Epithelial cell of esophagus (primary cell): ENCODE data around the gene C1QTNF1.

Experiments used
- DNase-seq: peaks from one replicate; pipeline ENCODE4 v3.0.0; 2010; ENCODE audit warnings: low read depth
- H3K4me3 ChIP-seq: 2 replicates; pipeline ENCODE4 v1.5.1; 2011; ENCODE audit warnings: mild to moderate bottlenecking, low read length, control low read depth
- TF ChIP-seq, protein P1 (sequence below): IDR thresholded peaks from 2 replicates; pipeline ENCODE4 v1.5.1; 2011; ENCODE audit warnings: low read depth, mild to moderate bottlenecking, low read length, control low read depth, inconsistent platforms; ENCODE audit not compliant: insufficient read depth; ENCODE audit errors: missing control alignments

C1QTNF1 gene

DNA sequence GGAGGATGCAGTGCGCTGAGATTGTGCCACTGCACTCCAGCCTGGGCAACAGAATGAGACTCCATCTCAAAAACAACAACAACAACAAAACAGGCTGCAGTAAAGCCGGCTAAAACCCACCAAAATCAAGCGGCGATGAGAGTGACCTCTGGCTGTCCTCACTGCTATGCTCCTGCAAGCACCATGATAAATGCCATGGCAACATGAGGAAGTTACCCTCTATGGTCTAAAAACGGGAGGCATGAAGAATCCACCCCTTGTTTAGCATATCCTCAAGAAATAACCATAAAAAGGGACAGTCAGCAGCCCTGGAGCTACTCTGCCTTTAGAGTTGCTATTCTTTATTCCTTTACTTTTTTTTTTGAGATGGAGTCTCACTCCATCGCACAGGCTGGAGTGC lies 35.8 kb upstream of the C1QTNF1 start:
- TF ChIP-seq, protein P1, sequence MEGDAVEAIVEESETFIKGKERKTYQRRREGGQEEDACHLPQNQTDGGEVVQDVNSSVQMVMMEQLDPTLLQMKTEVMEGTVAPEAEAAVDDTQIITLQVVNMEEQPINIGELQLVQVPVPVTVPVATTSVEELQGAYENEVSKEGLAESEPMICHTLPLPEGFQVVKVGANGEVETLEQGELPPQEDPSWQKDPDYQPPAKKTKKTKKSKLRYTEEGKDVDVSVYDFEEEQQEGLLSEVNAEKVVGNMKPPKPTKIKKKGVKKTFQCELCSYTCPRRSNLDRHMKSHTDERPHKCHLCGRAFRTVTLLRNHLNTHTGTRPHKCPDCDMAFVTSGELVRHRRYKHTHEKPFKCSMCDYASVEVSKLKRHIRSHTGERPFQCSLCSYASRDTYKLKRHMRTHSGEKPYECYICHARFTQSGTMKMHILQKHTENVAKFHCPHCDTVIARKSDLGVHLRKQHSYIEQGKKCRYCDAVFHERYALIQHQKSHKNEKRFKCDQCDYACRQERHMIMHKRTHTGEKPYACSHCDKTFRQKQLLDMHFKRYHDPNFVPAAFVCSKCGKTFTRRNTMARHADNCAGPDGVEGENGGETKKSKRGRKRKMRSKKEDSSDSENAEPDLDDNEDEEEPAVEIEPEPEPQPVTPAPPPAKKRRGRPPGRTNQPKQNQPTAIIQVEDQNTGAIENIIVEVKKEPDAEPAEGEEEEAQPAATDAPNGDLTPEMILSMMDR = no peak
- DNase-seq = no peak
- no peak overlapping the region for H3K4me3 ChIP-seq

DNA sequence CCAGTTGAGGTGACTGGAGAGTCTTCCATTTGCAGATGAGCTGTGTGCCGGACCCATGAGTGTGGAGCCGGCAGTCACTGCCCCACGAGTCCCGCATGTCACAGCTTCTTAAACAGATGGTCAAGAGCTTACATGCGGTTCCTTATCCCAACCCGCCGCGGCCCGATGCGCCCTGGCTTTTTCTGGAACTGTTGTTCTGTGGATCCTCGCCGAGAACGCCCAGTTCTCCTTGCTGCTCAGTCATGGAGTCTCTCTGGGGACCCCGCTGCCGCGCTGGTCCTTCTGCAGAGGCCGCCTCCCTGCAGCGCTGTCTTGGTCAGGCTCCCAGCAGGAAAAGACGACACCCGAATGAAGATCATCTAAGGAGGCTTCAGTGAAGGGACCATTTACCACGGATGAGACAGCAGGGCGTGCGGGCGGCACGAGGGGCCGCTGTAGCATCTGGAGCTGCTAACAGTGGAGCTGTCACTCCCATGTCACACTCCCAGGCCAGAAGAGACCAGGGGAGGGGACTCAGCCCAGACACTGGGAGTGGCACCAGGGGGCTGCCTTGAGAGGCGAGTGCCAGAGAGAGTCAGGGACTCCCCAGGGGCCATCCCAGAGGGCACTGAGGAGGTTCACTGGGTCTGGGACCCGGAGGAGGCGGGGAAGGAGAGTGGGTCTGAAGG lies 33.5 kb upstream of the C1QTNF1 start:
- TF ChIP-seq, protein P1 = no peak
- no peak for DNase-seq
- H3K4me3 ChIP-seq = no peak overlapping the region

DNA sequence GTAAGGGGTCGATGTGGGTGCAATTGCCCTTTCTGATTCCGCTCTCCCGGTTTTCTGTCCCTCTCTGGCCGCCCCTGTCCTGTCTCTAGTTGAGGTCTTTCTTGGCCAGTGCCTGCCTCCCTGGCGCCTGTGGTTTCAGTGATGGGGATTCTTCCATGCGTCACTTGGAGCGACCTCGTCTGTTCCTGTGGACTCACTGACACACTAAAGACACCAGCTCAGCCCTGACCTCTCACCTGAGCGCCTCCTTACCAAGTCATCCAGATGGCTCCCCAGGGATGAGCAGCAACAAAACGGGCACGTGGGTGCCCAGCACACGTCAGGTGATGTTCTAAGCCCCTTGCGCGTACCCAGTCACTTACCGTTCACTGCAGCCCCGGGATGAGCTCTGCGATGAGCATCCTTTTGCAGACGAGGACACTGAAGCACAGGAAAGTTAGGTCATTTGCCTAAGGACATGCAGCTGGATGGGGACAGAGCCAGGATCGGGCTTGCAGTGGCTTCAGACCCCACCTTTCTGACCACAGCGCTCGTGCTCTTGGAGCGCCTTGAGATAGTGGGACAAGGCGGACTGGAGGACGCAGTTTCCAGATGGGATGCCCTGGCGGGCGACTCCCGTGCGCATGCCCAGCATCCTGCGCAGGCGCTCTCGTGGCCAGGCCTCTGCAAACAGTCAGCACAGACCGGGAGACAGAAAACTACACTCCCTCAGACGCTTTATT lies 32.8 kb upstream of the C1QTNF1 start:
- TF ChIP-seq, protein P1 = no peak
- no peak for DNase-seq
- no peak overlapping the region for H3K4me3 ChIP-seq

DNA sequence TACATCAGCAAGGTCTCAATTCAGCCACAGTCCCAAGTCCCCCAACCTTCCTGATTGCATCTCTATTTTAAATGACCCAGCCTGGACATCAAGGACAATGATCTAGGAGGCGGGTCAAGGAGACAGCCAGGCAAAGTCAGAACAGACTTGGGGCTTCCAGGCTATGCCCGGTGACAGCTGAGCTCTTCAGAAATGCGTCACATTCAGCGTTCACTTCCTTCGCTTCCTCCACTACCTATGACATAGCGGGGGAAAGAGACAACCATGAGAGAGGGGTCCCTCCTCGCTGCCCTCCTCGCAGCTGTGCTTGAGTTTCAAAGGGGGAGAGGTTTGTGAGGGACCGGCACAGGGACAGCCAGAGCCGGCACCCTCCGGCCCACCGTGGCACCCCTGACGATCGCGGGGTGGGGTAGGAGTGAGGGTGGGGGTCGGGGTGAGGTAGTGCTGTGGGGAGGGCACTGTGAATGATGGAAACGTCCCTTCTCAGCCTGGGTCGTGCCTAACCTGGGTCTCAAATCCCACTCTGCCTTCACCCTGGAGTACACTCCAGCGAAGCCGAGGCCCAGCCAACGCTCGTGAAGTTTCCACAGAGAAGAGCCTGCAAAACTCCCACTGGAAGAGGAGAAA lies 31.9 kb upstream of the C1QTNF1 start:
- H3K4me3 ChIP-seq = no peak overlapping the region
- TF ChIP-seq, protein P1 = no peak
- DNase-seq = no peak

DNA sequence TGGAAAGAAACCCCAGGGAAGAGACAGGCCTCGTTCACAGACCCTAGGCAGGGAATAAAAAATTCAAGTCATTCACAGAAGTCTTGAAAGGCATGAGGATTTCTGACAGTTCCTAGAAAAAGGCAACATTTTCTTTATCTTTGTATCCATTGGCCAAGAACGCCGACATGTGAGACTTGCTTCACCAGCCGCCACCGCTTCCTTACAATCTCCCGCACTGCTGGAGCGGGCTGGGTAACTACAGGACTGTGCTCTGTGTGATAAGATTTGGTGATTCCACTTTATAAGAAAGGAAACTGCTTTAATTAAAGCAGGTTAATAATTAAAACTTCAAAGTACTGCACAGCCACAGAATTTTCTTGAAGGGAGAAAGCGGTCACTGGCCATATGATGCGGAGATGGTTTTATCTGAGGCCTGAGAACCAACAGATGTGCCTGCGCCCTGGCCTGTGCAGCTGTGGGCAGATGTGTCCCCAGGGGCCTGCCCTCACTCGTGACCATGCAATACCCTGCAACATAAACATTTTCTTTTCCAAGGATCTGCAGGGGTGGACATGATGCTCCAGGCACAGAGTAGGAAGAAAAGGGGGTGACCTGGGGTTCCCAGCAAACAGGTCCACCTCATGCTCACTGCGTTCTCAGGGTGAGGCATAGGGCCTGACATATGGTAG lies 31.3 kb upstream of the C1QTNF1 start:
- TF ChIP-seq, protein P1 = no peak
- DNase-seq = no peak
- no peak overlapping the region for H3K4me3 ChIP-seq

DNA sequence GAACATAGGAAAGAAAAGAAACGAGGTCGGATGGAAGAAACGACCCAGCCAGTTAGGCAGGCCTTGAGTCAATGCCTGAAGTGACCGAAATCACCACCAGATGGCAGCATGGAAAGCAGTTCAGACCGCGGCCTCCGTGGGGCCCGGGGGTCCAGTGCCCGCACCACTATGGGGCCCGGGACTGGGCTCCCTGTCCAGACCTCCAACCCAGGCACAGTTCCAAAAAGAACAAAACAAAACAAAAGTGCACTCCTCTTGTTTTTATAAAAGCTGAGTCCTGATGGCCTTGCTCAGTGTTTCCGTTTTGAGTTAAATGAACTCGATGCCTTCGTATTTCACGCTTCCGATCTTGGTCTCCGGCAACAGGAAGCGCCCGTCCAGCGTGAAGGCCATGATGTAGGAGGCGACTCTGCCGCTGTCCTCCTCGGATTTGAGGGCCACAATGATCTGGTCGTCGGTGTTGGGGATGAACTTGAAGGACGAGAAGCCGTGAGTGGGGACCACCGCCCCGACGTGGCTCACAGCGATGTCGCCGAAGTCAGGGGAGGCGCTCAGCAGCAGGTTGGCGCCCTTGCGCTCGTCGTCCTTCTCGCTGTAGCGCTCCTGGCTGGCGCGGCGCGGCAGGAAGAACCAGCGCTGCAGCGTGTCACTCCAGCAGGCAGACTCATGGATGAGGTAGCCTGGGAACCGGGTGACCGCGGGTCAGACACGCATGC lies 30.6 kb upstream of the C1QTNF1 start:
- TF ChIP-seq, protein P1 = peak; percentile 79
- peak; percentile 57 for DNase-seq

More for the DNA sequence above, 30.6 kb upstream of the C1QTNF1 start:
- H3K4me3 ChIP-seq = no peak overlapping the region
